ENCODE data around the gene OGFOD1. TPM values are rescaled to one million over a fixed set of nuclear protein-coding genes. Genes with fewer than 3 reads are reported as not detected.

OGFOD1 gene
- polyA plus RNA-seq, 3 donors = 8.2 to 37.9 (median 23.4) TPM

- Histone ChIP-seq H3K79me2 (ENCODE audit: insufficient read depth, low read length) (peaks cover 37% of the 10 kb centered on the region), H3K27me3 (ENCODE audit: control insufficient read depth in 2 of 2, insufficient read depth in 2 of 2, low read length in 2 of 2) (no peaks in the 10 kb centered on the region), H3K4me3 (replicated peaks in 1 of 3; ENCODE audit: low read depth in 2 of 3, low read length in 3 of 3) (no peak overlapping the region), H2AFZ (ENCODE audit: insufficient read depth, low read depth, low read length, poor library complexity, severe bottlenecking) (no peak overlapping the region), H3K4me2 (replicated peaks; ENCODE audit: extremely low read depth, low read length, poor library complexity, severe bottlenecking) (no peak overlapping the region), H3K9me3 (replicated peaks in 1 of 2; ENCODE audit: control insufficient read depth in 1 of 2, insufficient read depth in 1 of 2, low read length in 2 of 2) (no peaks in the 10 kb centered on the region), H3K36me3 (replicated peaks in 1 of 2; ENCODE audit: control insufficient read depth in 1 of 2, insufficient read depth in 2 of 2, low read length in 2 of 2) (peaks cover 40 to 72% of the 10 kb centered on the region in 2 donors), H3K27ac (ENCODE audit: low read depth in 1 of 2, low read length in 2 of 2) (no peak overlapping the region), H3K4me1 (ENCODE audit: control insufficient read depth in 1 of 2, insufficient read depth in 2 of 2, low read length in 2 of 2) (peaks cover 10 to 14% of the 10 kb centered on the region in 2 donors), H3K9ac (ENCODE audit: insufficient read depth, low read length, poor library complexity, severe bottlenecking) (no peak overlapping the region), H4K20me1 (ENCODE audit: insufficient read depth, low read length) (peaks cover 80% of the 10 kb centered on the region)
- H3K27ac Mint-ChIP-seq = no peak overlapping the region
- intact Hi-C loops (cut with micrococcal nuclease) = no loop called here
- H3K36me3 Mint-ChIP-seq = peaks cover 60 to 72% of the 10 kb centered on the region in 2 donors
- no peak for TF ChIP-seq CTCF (IDR thresholded peaks at IDR 0.05)
- peaks cover 25% of the 10 kb centered on the region for H3K4me1 Mint-ChIP-seq
- peaks cover 0 to 1% (median 1%) of the 10 kb centered on the region in 3 donors for H3K27me3 Mint-ChIP-seq (ENCODE audit: low read depth in 3 of 3)
- DNase-seq = no peak
- no peak overlapping the region for H3K4me3 Mint-ChIP-seq
- no CpG with 5 or more reads among the region's 5 CpGs for WGBS (ENCODE audit: insufficient coverage)
- H3K9me3 Mint-ChIP-seq = no peaks in the 10 kb centered on the region
Measured at GRCh38 chr16:56411123-56411522, 40.2 kb upstream of the OGFOD1 start.

GRCh38 chr16:56411624-56412023 lies 39.7 kb upstream of the OGFOD1 start:
- Mint-ChIP-seq H3K9me3 (no peaks in the 10 kb centered on the region), H3K27ac (no peak overlapping the region), H3K27me3 (ENCODE audit: low read depth in 3 of 3) (peaks cover 0 to 1% (median 1%) of the 10 kb centered on the region in 3 donors), H3K4me3 (no peak overlapping the region), H3K36me3 (peaks cover 60 to 72% of the 10 kb centered on the region in 2 donors), H3K4me1 (peaks cover 29% of the 10 kb centered on the region)
- H3K4me3 ChIP-seq (replicated peaks in 1 of 3; ENCODE audit: low read depth in 2 of 3, low read length in 3 of 3) = no peak overlapping the region
- no peak for DNase-seq
- no peak for TF ChIP-seq CTCF (IDR thresholded peaks at IDR 0.05)
- H3K9me3 ChIP-seq (replicated peaks in 1 of 2; ENCODE audit: control insufficient read depth in 1 of 2, insufficient read depth in 1 of 2, low read length in 2 of 2) = no peaks in the 10 kb centered on the region
- WGBS (ENCODE audit: insufficient coverage) = 92% methylated on average over 2 of the region's 2 CpGs
- H3K27me3 ChIP-seq (ENCODE audit: control insufficient read depth in 2 of 2, insufficient read depth in 2 of 2, low read length in 2 of 2) = no peaks in the 10 kb centered on the region
- H3K9ac ChIP-seq (ENCODE audit: insufficient read depth, low read length, poor library complexity, severe bottlenecking) = no peak overlapping the region
- H3K27ac ChIP-seq (ENCODE audit: low read depth in 1 of 2, low read length in 2 of 2) = no peak overlapping the region
- intact Hi-C loops (cut with micrococcal nuclease) = no loop called here
- peaks cover 40 to 72% of the 10 kb centered on the region in 2 donors for H3K36me3 ChIP-seq (replicated peaks in 1 of 2; ENCODE audit: control insufficient read depth in 1 of 2, insufficient read depth in 2 of 2, low read length in 2 of 2)
- H3K4me1 ChIP-seq (ENCODE audit: control insufficient read depth in 1 of 2, insufficient read depth in 2 of 2, low read length in 2 of 2) = peaks cover 15 to 19% of the 10 kb centered on the region in 2 donors
- H2AFZ ChIP-seq (ENCODE audit: insufficient read depth, low read depth, low read length, poor library complexity, severe bottlenecking) = no peak overlapping the region
- H3K4me2 ChIP-seq (replicated peaks; ENCODE audit: extremely low read depth, low read length, poor library complexity, severe bottlenecking) = no peak overlapping the region
- peaks cover 84% of the 10 kb centered on the region for H4K20me1 ChIP-seq (ENCODE audit: insufficient read depth, low read length)
- peaks cover 42% of the 10 kb centered on the region for H3K79me2 ChIP-seq (ENCODE audit: insufficient read depth, low read length)

Data from CD14-positive monocyte (primary cell).